GM10266 (cell line): Measurements from ENCODE around the gene ELP4.

Source experiments
- DNase-seq: peaks from one replicate; pipeline ENCODE4 v3.0.0; 2012; ENCODE audit errors: extremely low spot score
- CTCF ChIP-seq: IDR thresholded peaks from 2 replicates; pipeline ENCODE4 v1.5.1; 2012; ENCODE audit warnings: mild to moderate bottlenecking, low read depth; ENCODE audit not compliant: control insufficient read depth, insufficient read depth; ENCODE audit errors: missing control alignments

ELP4 gene

GRCh38 chr11:31500560-31500959 lies 9.0 kb upstream of the ELP4 start:
- TF ChIP-seq CTCF = no peak
- no peak for DNase-seq

- no peak for TF ChIP-seq CTCF
- DNase-seq = no peak
Observed at GRCh38 chr11:31509051-31509428, 527 bp upstream of the ELP4 start.

DNA sequence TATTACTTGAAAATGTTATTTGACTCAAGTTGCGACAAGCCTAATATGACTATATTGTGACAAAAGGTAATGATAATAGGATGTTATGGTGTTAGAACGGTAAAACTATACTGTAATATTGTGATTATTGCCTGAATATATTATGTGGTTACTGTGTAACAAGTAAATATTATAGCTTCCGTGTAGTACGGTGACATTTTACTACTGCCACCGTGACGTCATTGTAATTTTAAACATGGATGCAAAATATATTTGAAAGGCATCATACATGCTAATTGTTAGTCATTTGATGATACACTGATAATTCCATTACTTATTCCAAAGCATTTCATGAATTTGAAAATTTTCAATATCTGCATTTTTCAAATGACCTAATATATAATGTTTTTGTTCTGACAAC lies 2.5 kb downstream of the ELP4 start:
- no peak for TF ChIP-seq CTCF
- DNase-seq = no peak

- DNase-seq = no peak
- TF ChIP-seq CTCF = no peak
Observed at GRCh38 chr11:31521497-31522150, 12.1 kb downstream of the ELP4 start.

- TF ChIP-seq CTCF = no peak
- no peak for DNase-seq
Observed at GRCh38 chr11:31529189-31529588, 19.6 kb downstream of the ELP4 start.

- TF ChIP-seq CTCF = no peak
- peak; percentile 8 for DNase-seq
Observed at GRCh38 chr11:31529701-31530100, 20.1 kb downstream of the ELP4 start.

DNA sequence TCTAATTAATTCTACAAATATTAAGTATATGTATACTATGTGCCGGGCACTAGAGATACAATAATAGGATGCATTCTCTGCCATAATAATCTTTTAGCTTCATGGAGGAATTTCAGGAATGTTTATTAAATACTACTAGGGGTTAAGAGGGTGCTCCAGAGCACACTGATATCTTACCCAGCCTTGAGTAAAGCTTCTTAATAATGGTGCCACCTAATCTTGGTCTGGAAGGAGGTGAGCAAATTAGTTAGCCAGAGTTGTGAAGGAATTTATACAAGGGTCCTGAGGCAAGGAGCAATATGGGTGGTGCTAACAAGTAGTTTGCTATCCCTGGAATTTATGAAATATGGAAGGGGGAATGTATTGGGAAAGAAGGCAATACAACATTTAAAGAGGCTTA lies 21.7 kb downstream of the ELP4 start:
- TF ChIP-seq CTCF = no peak
- no peak for DNase-seq
